NCI-H146 treated with DMSO at 0.1 percent for 48 hours (cell line): ENCODE results near the gene TTL.
"Not testable (repeated sequence)": the region's sequence is repeated elsewhere in the genome, so short reads cannot be mapped to it uniquely, and the experiment has no call there.

Source experiments
- DNase-seq: peaks from one replicate; lab custom pipeline; 2025; ENCODE audit not compliant: unreplicated experiment; lab: John Stamatoyannopoulos, UW

The TTL gene

GRCh38 chr2:112481528-112482233 is at the start of gene TTL:
Gene TTL, plus strand, starts transcription at chr2:112482156. Its CDS starts 189 bp downstream, at chr2:112482345.
- peak; percentile 54 for DNase-seq

GRCh38 chr2:112432390-112432734 is 49.6 kb upstream of the TTL start:
- not testable (repeated sequence) for DNase-seq

GRCh38 chr2:112432735-112433479 is 49.0 kb upstream of the TTL start:
- not testable (repeated sequence) for DNase-seq

GRCh38 chr2:112433480-112433879 is 48.5 kb upstream of the TTL start, which contains the start of gene RGPD8:
Gene RGPD8, minus strand, starts transcription at chr2:112433645. Its CDS starts 192 bp downstream, at chr2:112433453.
- DNase-seq: not testable (repeated sequence)

- DNase-seq: no peak
Measured at GRCh38 chr2:112433932-112434730, 47.8 kb upstream of the TTL start.

- not testable (repeated sequence) for DNase-seq
Measured at GRCh38 chr2:112434890-112435715, 46.9 kb upstream of the TTL start.

GRCh38 chr2:112435716-112436431 is 46.1 kb upstream of the TTL start:
- not testable (repeated sequence) for DNase-seq

GRCh38 chr2:112436993-112437392 is 45.0 kb upstream of the TTL start:
- DNase-seq: not testable (repeated sequence)

- DNase-seq: not testable (repeated sequence)
Measured at GRCh38 chr2:112437405-112437831, 44.5 kb upstream of the TTL start.

GRCh38 chr2:112438603-112439261 is 43.2 kb upstream of the TTL start:
- DNase-seq: not testable (repeated sequence)

- DNase-seq: not testable (repeated sequence)
Measured at GRCh38 chr2:112444256-112444655, 37.7 kb upstream of the TTL start.

GRCh38 chr2:112449854-112450253 is 32.1 kb upstream of the TTL start:
- DNase-seq: no peak

GRCh38 chr2:112451317-112451716 is 30.6 kb upstream of the TTL start:
- DNase-seq: no peak

GRCh38 chr2:112454586-112454985 is 27.4 kb upstream of the TTL start:
- no peak for DNase-seq

- DNase-seq: no peak
Measured at GRCh38 chr2:112459372-112459771, 22.6 kb upstream of the TTL start.

GRCh38 chr2:112462178-112462577 is 19.8 kb upstream of the TTL start:
- DNase-seq: no peak

GRCh38 chr2:112463256-112463655 is 18.7 kb upstream of the TTL start:
- DNase-seq: no peak

- DNase-seq: no peak
Measured at GRCh38 chr2:112465382-112465781, 16.6 kb upstream of the TTL start.

- DNase-seq: no peak
Measured at GRCh38 chr2:112472547-112473263, 9.3 kb upstream of the TTL start.
